Posterior cingulate gyrus (tissue), 11 donors: ENCODE results near the gene ADCY7.

Experiments
- DNase-seq, 10 donors: peaks; one replicate each; pipeline versions ENCODE4 v3.0.0 to v3.0.0-alpha.2; 2020 to 2021; ENCODE audit warnings: mixed read lengths in 3 of 10
- intact Hi-C: fragments of 100-400 bp; cut with DNase I; formaldehyde crosslinking; loops from one replicate; pipeline ENCODE4 v1.15.1; 2023

ADCY7 gene

GRCh38 chr16:50276801-50277555, 10.6 kb downstream of the ADCY7 start:
- peak in 1 of 10 donors; percentile 30 for DNase-seq
- intact Hi-C loops: no loop called here

- peak in 2 of 10 donors; percentile 1 to 14 for DNase-seq
- intact Hi-C loops: no loop called here
These were observed 11.9 kb downstream of the ADCY7 start for GRCh38 chr16:50278251-50278650.

- peak in 3 of 10 donors; percentile 2 to 30 (median 15) for DNase-seq
- intact Hi-C loops: no loop called here
These were observed 13.1 kb downstream of the ADCY7 start for GRCh38 chr16:50279504-50279865.

- peak in 4 of 10 donors; percentile 7 to 54 (median 36) for DNase-seq
- intact Hi-C loops: no loop called here
These were observed 14.6 kb downstream of the ADCY7 start for GRCh38 chr16:50280932-50281331.

GRCh38 chr16:50281391-50282009, 15.1 kb downstream of the ADCY7 start:
- intact Hi-C loops: no loop called here
- DNase-seq: peak in 2 of 10 donors; percentile 44 to 76

- intact Hi-C loops: no loop called here
- peak in 7 of 10 donors; percentile 27 to 93 (median 42) for DNase-seq
These were observed 15.7 kb downstream of the ADCY7 start for GRCh38 chr16:50282010-50282538.

- DNase-seq: no peak
- intact Hi-C loops: no loop called here
These were observed 16.7 kb downstream of the ADCY7 start for GRCh38 chr16:50282955-50283631.

- intact Hi-C loops: no loop called here
- no peak for DNase-seq
These were observed 18.0 kb downstream of the ADCY7 start for GRCh38 chr16:50284131-50284911.

- intact Hi-C loops: no loop called here
- DNase-seq: no peak
These were observed 19.2 kb downstream of the ADCY7 start for GRCh38 chr16:50285406-50286003.

- intact Hi-C loops: no loop called here
- DNase-seq: no peak
These were observed 20.3 kb downstream of the ADCY7 start for GRCh38 chr16:50286681-50287080.

GRCh38 chr16:50288026-50288425, 21.7 kb downstream of the ADCY7 start:
- intact Hi-C loops: no loop called here
- no peak for DNase-seq

GRCh38 chr16:50288920-50289319, 22.6 kb downstream of the ADCY7 start:
- intact Hi-C loops: no loop called here
- DNase-seq: no peak

- intact Hi-C loops: no loop called here
- no peak for DNase-seq
These were observed 23.8 kb downstream of the ADCY7 start for GRCh38 chr16:50289950-50290764.

- intact Hi-C loops: no loop called here
- DNase-seq: no peak
These were observed 24.5 kb downstream of the ADCY7 start for GRCh38 chr16:50290856-50291255.

GRCh38 chr16:50291719-50292565, 25.6 kb downstream of the ADCY7 start:
- DNase-seq: no peak
- intact Hi-C loops: no loop called here

- intact Hi-C loops: no loop called here
- no peak for DNase-seq
These were observed 26.2 kb downstream of the ADCY7 start for GRCh38 chr16:50292566-50292948.

GRCh38 chr16:50293041-50293783, 26.9 kb downstream of the ADCY7 start:
- DNase-seq: peak in 1 of 10 donors; percentile 62
- intact Hi-C loops: no loop called here
